Measurements from ENCODE around the gene KIR3DL3. TPM values are rescaled to one million over a fixed set of nuclear protein-coding genes. Genes with fewer than 3 reads are reported as not detected.
"Not testable (repeated sequence)": the region's sequence is repeated elsewhere in the genome, so short reads cannot be mapped to it uniquely, and the experiment has no call there.

The KIR3DL3 gene
- total and polyA plus RNA-seq, 4 donors = not detected

DNA sequence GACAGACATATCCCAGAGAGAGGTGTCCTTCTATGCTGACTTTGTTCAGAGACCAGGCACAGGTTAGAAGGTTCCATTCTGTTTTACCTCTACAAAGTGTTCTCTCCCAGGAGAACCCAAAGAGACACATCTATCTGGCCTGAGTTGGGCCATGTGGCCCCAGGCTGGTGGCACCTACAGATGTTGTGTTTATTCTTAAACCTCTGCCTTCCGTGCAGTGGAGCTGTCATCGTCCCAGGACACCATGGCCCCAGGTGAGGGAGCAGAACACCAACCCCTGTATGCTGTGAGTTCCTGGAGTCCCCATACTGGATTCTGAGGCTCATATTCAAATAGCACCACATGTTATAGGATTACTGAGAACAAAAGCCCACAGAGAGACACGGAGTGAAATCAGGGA is 3.9 kb downstream of the KIR3DL3 start:
- 79% methylated on average over 2 of the region's 3 CpGs for WGBS (ENCODE audit: insufficient coverage)
- Histone ChIP-seq H3K27ac (ENCODE audit: low read depth, low read length) (no peak overlapping the region), H3K9me3 (ENCODE audit: control insufficient read depth, insufficient read depth, low read length) (peaks cover 6% of the 10 kb centered on the region), H3K4me1 (ENCODE audit: control insufficient read depth, insufficient read depth, low read length) (no peaks in the 10 kb centered on the region), H3K4me3 (ENCODE audit: low read depth, low read length) (no peak overlapping the region), H3K36me3 (ENCODE audit: control insufficient read depth, insufficient read depth, low read length) (no peaks in the 10 kb centered on the region), H3K27me3 (ENCODE audit: control insufficient read depth, insufficient read depth, low read length) (no peaks in the 10 kb centered on the region)
- DNase-seq (ENCODE audit: low read depth in 4 of 6, low spot score in 6 of 6) = no peak

GRCh38 chr19:54729416-54730188 is 5.4 kb downstream of the KIR3DL3 start:
- Histone ChIP-seq H3K4me3 (ENCODE audit: low read depth, low read length) (no peak overlapping the region), H3K4me1 (ENCODE audit: control insufficient read depth, insufficient read depth, low read length) (no peaks in the 10 kb centered on the region), H3K9me3 (ENCODE audit: control insufficient read depth, insufficient read depth, low read length) (peaks cover 7% of the 10 kb centered on the region), H3K27me3 (ENCODE audit: control insufficient read depth, insufficient read depth, low read length) (no peaks in the 10 kb centered on the region), H3K36me3 (ENCODE audit: control insufficient read depth, insufficient read depth, low read length) (no peaks in the 10 kb centered on the region), H3K27ac (ENCODE audit: low read depth, low read length) (no peak overlapping the region)
- no peak for DNase-seq (ENCODE audit: low read depth in 4 of 6, low spot score in 6 of 6)
- 75% methylated on average over 13 of the region's 15 CpGs for WGBS (ENCODE audit: insufficient coverage)

GRCh38 chr19:54731191-54731590 is 6.9 kb downstream of the KIR3DL3 start:
- 68% methylated on average over 3 of the region's 8 CpGs for WGBS (ENCODE audit: insufficient coverage)
- Histone ChIP-seq H3K4me3 (ENCODE audit: low read depth, low read length) (no peak overlapping the region), H3K9me3 (ENCODE audit: control insufficient read depth, insufficient read depth, low read length) (peaks cover 5% of the 10 kb centered on the region), H3K27ac (ENCODE audit: low read depth, low read length) (no peak overlapping the region), H3K4me1 (ENCODE audit: control insufficient read depth, insufficient read depth, low read length) (no peaks in the 10 kb centered on the region), H3K36me3 (ENCODE audit: control insufficient read depth, insufficient read depth, low read length) (no peaks in the 10 kb centered on the region), H3K27me3 (ENCODE audit: control insufficient read depth, insufficient read depth, low read length) (no peaks in the 10 kb centered on the region)
- no peak for DNase-seq (ENCODE audit: low read depth in 4 of 6, low spot score in 6 of 6)

- H3K27me3 ChIP-seq (ENCODE audit: control insufficient read depth, insufficient read depth, low read length); H3K4me3 ChIP-seq (ENCODE audit: low read depth, low read length); H3K36me3 ChIP-seq (ENCODE audit: control insufficient read depth, insufficient read depth, low read length); H3K27ac ChIP-seq (ENCODE audit: low read depth, low read length); H3K4me1 ChIP-seq (ENCODE audit: control insufficient read depth, insufficient read depth, low read length); DNase-seq (ENCODE audit: low read depth in 4 of 6, low spot score in 6 of 6); H3K9me3 ChIP-seq (ENCODE audit: control insufficient read depth, insufficient read depth, low read length): not testable (repeated sequence)
- 78% methylated on average over 14 of the region's 16 CpGs for WGBS (ENCODE audit: insufficient coverage)
Observed at GRCh38 chr19:54738306-54738705, 14.1 kb downstream of the KIR3DL3 start, which contains the start of gene KIR2DL3. TSS of gene KIR2DL3 (plus strand) at chr19:54738513. CDS start at chr19:54738546, 33 bp downstream.

GRCh38 chr19:54738715-54739114 is 14.5 kb downstream of the KIR3DL3 start:
- Histone ChIP-seq H3K27me3 (ENCODE audit: control insufficient read depth, insufficient read depth, low read length) (no peaks in the 10 kb centered on the region), H3K4me3 (ENCODE audit: low read depth, low read length) (no peak overlapping the region), H3K9me3 (ENCODE audit: control insufficient read depth, insufficient read depth, low read length) (peaks cover under 1% of the 10 kb centered on the region), H3K36me3 (ENCODE audit: control insufficient read depth, insufficient read depth, low read length) (no peaks in the 10 kb centered on the region), H3K27ac (ENCODE audit: low read depth, low read length) (no peak overlapping the region), H3K4me1 (ENCODE audit: control insufficient read depth, insufficient read depth, low read length) (no peaks in the 10 kb centered on the region)
- DNase-seq (ENCODE audit: low read depth in 4 of 6, low spot score in 6 of 6) = no peak
- WGBS (ENCODE audit: insufficient coverage) = 70% methylated on average over 1 of the region's 1 CpG

DNA sequence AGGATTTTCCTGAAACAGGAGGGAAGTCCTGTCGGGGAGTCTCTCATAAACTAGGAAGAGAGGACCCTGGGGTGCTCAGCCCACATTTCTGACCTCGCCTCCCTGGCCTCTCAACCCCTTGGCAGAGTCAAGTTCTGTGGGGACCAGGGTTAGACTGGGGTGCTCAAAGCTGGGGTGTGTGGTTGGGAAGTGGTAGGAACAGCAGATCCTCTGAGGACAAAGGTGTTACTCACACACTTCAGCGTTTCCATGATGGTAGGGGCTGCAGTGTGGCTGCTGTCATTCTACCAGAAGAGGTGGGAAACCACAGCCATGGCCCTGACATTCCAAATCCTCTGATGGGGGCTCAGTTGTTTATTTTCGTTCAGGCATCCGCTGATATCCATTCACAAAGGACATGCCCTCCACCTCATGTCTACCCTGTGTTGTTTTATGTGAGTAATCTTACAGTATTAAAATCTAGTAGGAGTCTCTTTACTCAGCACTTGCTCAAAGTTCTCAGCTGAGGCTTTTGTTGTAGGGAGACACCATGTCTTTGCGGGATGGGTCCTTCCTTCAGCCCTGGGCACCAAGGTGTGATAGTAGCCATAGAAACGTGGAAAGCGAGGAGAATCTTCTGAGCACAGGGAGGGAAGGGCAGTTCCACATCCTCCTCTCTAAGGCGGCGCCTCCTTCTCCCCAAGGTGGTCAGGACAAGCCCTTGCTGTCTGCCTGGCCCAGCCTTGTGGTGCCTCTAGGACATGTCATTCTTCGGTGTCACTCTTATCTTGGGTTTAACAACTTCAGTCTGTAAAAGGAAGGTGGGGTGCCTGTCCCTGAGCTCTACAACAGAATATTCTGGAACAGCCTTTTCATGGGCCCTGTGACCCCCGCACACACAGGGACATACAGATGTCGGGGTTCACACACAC is 15.6 kb downstream of the KIR3DL3 start:
- Histone ChIP-seq H3K36me3 (ENCODE audit: control insufficient read depth, insufficient read depth, low read length) (no peaks in the 10 kb centered on the region), H3K27me3 (ENCODE audit: control insufficient read depth, insufficient read depth, low read length) (no peaks in the 10 kb centered on the region), H3K4me3 (ENCODE audit: low read depth, low read length) (no peak overlapping the region), H3K9me3 (ENCODE audit: control insufficient read depth, insufficient read depth, low read length) (no peaks in the 10 kb centered on the region), H3K4me1 (ENCODE audit: control insufficient read depth, insufficient read depth, low read length) (no peaks in the 10 kb centered on the region), H3K27ac (ENCODE audit: low read depth, low read length) (no peak overlapping the region)
- no peak for DNase-seq (ENCODE audit: low read depth in 4 of 6, low spot score in 6 of 6)
- 66% methylated on average over 6 of the region's 13 CpGs for WGBS (ENCODE audit: insufficient coverage)

DNA sequence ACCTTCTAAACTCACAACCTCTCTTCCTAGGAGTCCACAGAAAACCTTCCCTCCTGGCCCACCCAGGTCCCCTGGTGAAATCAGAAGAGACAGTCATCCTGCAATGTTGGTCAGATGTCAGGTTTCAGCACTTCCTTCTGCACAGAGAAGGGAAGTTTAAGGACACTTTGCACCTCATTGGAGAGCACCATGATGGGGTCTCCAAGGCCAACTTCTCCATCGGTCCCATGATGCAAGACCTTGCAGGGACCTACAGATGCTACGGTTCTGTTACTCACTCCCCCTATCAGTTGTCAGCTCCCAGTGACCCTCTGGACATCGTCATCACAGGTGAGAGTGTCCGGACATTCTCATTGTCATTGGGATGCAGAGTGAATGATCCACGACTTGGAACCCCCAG is 17.7 kb downstream of the KIR3DL3 start:
- not testable (repeated sequence) for H3K4me3 ChIP-seq (ENCODE audit: low read depth, low read length); H3K27ac ChIP-seq (ENCODE audit: low read depth, low read length); H3K9me3 ChIP-seq (ENCODE audit: control insufficient read depth, insufficient read depth, low read length); H3K4me1 ChIP-seq (ENCODE audit: control insufficient read depth, insufficient read depth, low read length); H3K36me3 ChIP-seq (ENCODE audit: control insufficient read depth, insufficient read depth, low read length); DNase-seq (ENCODE audit: low read depth in 4 of 6, low spot score in 6 of 6); H3K27me3 ChIP-seq (ENCODE audit: control insufficient read depth, insufficient read depth, low read length)
- WGBS (ENCODE audit: insufficient coverage) = 72% methylated on average over 5 of the region's 5 CpGs

DNA sequence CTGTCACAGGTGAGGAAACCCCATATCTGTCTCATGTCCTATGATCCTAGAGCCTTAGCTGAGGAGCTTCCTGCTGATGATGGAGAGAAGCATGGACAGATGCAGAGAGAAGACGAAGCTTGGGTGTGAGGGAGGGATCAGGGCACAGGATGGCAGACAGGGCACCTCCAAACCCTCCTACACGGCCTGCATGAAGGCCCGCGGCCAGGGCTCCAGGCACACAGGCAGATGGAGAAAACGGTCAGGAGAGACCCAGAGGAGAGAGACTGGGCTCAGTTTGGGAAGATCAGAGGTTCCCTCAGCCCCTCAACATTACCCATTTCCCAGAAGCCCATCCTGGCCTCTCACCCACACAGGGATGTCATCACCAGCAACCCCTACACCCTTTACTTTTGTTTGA is 19.8 kb downstream of the KIR3DL3 start:
- H3K4me3 ChIP-seq (ENCODE audit: low read depth, low read length); DNase-seq (ENCODE audit: low read depth in 4 of 6, low spot score in 6 of 6); H3K27ac ChIP-seq (ENCODE audit: low read depth, low read length); H3K27me3 ChIP-seq (ENCODE audit: control insufficient read depth, insufficient read depth, low read length); H3K36me3 ChIP-seq (ENCODE audit: control insufficient read depth, insufficient read depth, low read length); H3K9me3 ChIP-seq (ENCODE audit: control insufficient read depth, insufficient read depth, low read length); H3K4me1 ChIP-seq (ENCODE audit: control insufficient read depth, insufficient read depth, low read length): not testable (repeated sequence)
- WGBS (ENCODE audit: insufficient coverage) = no CpG with 5 or more reads among the region's 5 CpGs

DNA sequence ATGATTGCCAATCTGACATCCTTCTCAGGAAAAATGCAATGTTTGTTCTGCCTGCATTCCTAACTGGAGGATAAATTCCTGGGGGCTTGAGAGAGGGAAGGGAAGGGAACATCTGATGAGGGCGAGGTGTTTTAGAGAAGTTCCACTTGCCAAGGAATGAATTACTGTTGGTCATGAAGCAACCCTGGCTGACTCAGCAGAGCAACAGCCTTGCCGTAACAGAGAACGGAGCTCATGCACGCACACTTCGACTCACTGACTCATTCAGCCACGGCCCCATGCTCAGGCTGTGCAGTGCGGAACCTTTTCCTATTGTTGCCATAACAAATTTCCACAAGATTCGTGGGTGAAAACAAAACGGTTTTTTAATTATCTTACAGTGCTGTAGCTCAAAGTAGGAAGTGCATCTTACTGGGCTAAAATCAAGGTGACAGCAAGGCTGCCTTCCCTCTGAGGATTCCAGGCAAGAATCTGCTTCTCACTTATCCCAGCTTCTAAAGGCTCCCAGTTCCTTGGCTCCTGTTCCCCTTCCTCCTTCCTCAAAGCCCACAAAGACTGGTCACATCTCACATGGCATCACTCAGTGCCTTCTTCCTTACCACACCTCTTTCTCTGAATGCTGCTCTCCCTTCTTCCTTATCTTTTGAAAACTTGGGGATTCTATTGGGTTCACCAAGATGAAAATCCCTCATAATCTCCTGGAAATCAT is 23.5 kb downstream of the KIR3DL3 start:
- H3K27ac ChIP-seq (ENCODE audit: low read depth, low read length); H3K27me3 ChIP-seq (ENCODE audit: control insufficient read depth, insufficient read depth, low read length); H3K36me3 ChIP-seq (ENCODE audit: control insufficient read depth, insufficient read depth, low read length); H3K9me3 ChIP-seq (ENCODE audit: control insufficient read depth, insufficient read depth, low read length); H3K4me1 ChIP-seq (ENCODE audit: control insufficient read depth, insufficient read depth, low read length); DNase-seq (ENCODE audit: low read depth in 4 of 6, low spot score in 6 of 6); H3K4me3 ChIP-seq (ENCODE audit: low read depth, low read length): not testable (repeated sequence)
- 79% methylated on average over 6 of the region's 9 CpGs for WGBS (ENCODE audit: insufficient coverage)
